Vagina (tissue), 2 donors: ENCODE data around the gene ATP8B3. TPM values are rescaled to one million over a fixed set of nuclear protein-coding genes. Genes with fewer than 3 reads are reported as not detected.

ENCODE experiments used
- DNase-seq, 2 donors: peaks; one replicate each; pipeline ENCODE4 v3.0.0-alpha.2; 2017; ENCODE audit errors: extremely low spot score in 2 of 2
- H3K27ac ChIP-seq: fragments of 200-600 bp; sonication (generic); one replicate; pipeline ENCODE4 v1.5.1; 2019
- H3K27me3 ChIP-seq: fragments of 200-600 bp; sonication (generic); one replicate; pipeline ENCODE4 v1.5.1; 2019
- H3K36me3 ChIP-seq, 2 donors: fragments of 200-600 bp; sonication (generic); one replicate each; pipeline ENCODE4 v1.5.1; 2017 to 2019
- H3K4me1 ChIP-seq: fragments of 200-600 bp; sonication (generic); one replicate; pipeline ENCODE4 v1.5.1; 2019
- H3K4me3 ChIP-seq, 2 donors: fragments of 200-600 bp; sonication (generic); 1 replicate in 1 of 2; 2 replicates in 1 of 2; pipeline ENCODE4 v1.5.1; 2016 to 2019
- H3K9me3 ChIP-seq: fragments of 200-600 bp; sonication (generic); one replicate; pipeline ENCODE4 v1.5.1; 2019
- POLR2A ChIP-seq, 2 donors: fragments of 450-650 bp; IDR thresholded peaks; one replicate each; pipeline ENCODE4 v1.6.1; 2017; ENCODE audit warnings: antibody characterized with exemption in 2 of 2, mild to moderate bottlenecking in 2 of 2, moderate library complexity in 2 of 2
- POLR2AphosphoS5 ChIP-seq, 2 donors: sonication (generic); formaldehyde crosslinking; IDR thresholded peaks; one replicate each; pipeline ENCODE4 v1.9.0; 2017; ENCODE audit warnings: antibody characterized with exemption in 2 of 2, mild to moderate bottlenecking in 2 of 2, low read depth in 1 of 2; ENCODE audit not compliant: insufficient read depth in 1 of 2
- intact Hi-C: fragments of 100-400 bp; cut with DNase I; formaldehyde crosslinking; loops from one replicate; pipeline ENCODE4 v1.15.1; 2023
- total RNA-seq: library from RNA; depleted of rRNA; stranded (reverse); fragments of >200 nt; gene quantifications from one replicate; pipeline ENCODE4 v1.2.3, GENCODE V29; 2016
- TF ChIP-seq, protein P1 (sequence below), 3 experiments: fragments of 450-650 bp in 2 of 3; fragments of 200-600 bp in 1 of 3; sonication (generic) in 1 of 3; IDR thresholded peaks; one replicate each; pipeline ENCODE4 v1.5.1; 2017 to 2019; ENCODE audit warnings: antibody characterized with exemption in 3 of 3, mild to moderate bottlenecking in 2 of 3, moderate library complexity in 2 of 3

Gene ATP8B3
- total RNA-seq, 1 donor from 2014 or later, result 3.2 TPM

DNA sequence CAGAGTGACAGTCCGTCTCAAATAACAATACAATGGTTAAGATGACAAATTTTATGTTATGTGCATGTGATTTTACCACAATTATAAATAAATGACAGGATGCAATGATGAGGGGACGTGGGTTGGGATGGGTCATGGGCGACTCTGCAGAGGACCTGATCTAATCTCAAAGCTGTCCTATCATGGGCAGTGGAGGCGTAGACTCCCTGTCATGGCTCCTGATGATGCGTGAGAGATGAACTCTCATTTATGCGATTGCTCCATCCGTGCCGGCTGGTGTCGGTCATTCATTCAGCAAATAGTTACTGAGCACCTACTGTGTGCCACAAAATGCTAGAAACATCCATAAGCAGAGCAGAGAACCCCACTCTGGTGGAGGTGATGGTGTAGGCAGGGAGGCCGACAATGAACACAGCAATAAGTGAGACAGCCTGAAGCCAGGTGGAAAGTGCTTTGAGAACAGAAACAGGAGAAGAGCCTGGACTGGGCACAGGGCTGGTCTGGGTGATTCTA, 37.9 kb upstream of the ATP8B3 start:
- Histone ChIP-seq H3K27me3 (no peaks in the 10 kb centered on the region), H3K36me3 (no peaks in the 10 kb centered on the region), H3K4me3 (no peak overlapping the region), H3K4me1 (peaks cover 63% of the 10 kb centered on the region), H3K9me3 (no peaks in the 10 kb centered on the region), H3K27ac (no peak overlapping the region)
- TF ChIP-seq POLR2AphosphoS5 (IDR thresholded peaks at IDR 0.05; ENCODE audit: insufficient read depth in 1 of 2, low read depth in 1 of 2) (no peak), POLR2A (IDR thresholded peaks at IDR 0.05) (no peak)
- TF ChIP-seq, protein P1, sequence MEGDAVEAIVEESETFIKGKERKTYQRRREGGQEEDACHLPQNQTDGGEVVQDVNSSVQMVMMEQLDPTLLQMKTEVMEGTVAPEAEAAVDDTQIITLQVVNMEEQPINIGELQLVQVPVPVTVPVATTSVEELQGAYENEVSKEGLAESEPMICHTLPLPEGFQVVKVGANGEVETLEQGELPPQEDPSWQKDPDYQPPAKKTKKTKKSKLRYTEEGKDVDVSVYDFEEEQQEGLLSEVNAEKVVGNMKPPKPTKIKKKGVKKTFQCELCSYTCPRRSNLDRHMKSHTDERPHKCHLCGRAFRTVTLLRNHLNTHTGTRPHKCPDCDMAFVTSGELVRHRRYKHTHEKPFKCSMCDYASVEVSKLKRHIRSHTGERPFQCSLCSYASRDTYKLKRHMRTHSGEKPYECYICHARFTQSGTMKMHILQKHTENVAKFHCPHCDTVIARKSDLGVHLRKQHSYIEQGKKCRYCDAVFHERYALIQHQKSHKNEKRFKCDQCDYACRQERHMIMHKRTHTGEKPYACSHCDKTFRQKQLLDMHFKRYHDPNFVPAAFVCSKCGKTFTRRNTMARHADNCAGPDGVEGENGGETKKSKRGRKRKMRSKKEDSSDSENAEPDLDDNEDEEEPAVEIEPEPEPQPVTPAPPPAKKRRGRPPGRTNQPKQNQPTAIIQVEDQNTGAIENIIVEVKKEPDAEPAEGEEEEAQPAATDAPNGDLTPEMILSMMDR (IDR thresholded peaks at IDR 0.05), result no peak
- intact Hi-C loops, result no loop called here
- DNase-seq, result no peak

DNA sequence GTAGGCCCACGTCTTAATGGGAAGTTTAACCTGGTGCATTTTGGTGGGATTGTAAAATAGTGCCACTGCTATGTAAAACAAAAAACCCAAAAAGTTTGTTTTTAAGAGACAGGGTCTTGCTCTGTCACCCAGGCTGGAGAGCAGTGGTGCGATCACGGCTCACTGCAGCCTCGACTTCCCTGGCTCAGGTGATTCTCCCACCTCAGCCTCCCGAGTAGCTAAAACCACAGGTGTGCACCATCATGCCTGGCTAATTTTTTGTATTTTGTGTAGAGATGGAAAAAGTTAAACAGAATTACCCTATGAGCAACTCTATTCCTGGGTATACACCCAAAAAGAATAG, 37.0 kb upstream of the ATP8B3 start:
- no peak overlapping the region for H3K27ac ChIP-seq
- intact Hi-C loops, result no loop called here
- no peak overlapping the region for H3K4me3 ChIP-seq
- H3K9me3 ChIP-seq, result no peaks in the 10 kb centered on the region
- TF ChIP-seq, protein P1 (IDR thresholded peaks at IDR 0.05), result no peak
- TF ChIP-seq POLR2A (IDR thresholded peaks at IDR 0.05), result no peak
- TF ChIP-seq POLR2AphosphoS5 (IDR thresholded peaks at IDR 0.05; ENCODE audit: insufficient read depth in 1 of 2, low read depth in 1 of 2), result no peak
- H3K4me1 ChIP-seq, result peaks cover 63% of the 10 kb centered on the region
- H3K27me3 ChIP-seq, result no peaks in the 10 kb centered on the region
- H3K36me3 ChIP-seq, result no peaks in the 10 kb centered on the region
- DNase-seq, result no peak

DNA sequence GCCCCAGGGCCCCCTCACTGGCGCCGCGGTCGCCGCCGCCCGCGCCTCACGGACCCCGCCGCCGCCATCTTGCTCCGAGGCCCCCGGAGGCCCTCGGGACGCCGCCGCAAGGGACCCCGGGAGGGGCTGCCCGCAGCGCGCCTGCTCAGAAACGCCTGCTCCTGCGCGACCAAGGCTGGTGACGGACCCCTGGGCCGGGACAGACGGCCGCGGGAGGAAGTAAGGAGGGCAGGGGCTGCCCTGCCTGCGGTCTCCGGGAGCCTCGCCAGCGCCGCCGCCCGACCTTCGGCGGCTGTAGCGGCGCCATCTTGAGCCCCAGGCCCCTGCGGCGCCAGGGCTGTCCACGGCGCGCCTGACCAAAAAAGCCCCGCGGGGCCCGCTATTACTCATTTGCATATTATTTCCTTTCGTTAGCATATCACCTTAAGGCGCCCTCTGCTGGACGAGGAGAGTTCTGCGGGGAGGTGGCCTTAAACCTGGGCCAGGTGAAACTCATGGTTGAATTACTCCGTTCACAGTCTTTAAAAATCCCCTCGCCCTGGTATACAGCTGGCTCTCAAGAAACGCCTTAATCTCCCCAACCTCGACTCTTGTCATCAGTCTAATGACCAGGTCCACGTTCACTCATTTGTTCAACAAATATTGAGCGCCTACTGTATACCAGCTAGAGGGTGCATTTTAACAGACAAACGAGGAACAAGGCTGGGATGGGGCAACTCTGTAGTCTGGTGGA, 36.5 kb upstream of the ATP8B3 start, which contains the start of gene REXO1:
TSS of gene REXO1 (minus strand) at position 85 of the 733 bp plus-strand sequence. CDS start 125 bp downstream, outside the sequence.
- no peaks in the 10 kb centered on the region for H3K9me3 ChIP-seq
- H3K4me3 ChIP-seq, result peak within 1 kb of the TSS; percentile 88 to 97
- no peaks in the 10 kb centered on the region for H3K27me3 ChIP-seq
- intact Hi-C loops, result no loop called here
- peak within 1 kb of the TSS; percentile 98 for H3K27ac ChIP-seq
- H3K36me3 ChIP-seq, result no peaks in the 10 kb centered on the region
- TF ChIP-seq POLR2AphosphoS5 (IDR thresholded peaks at IDR 0.05; ENCODE audit: insufficient read depth in 1 of 2, low read depth in 1 of 2) (peak; percentile 66 to 67), POLR2A (IDR thresholded peaks at IDR 0.05) (peak in 1 of 2 donors; percentile 54)
- TF ChIP-seq, protein P1 (IDR thresholded peaks at IDR 0.05), result peak; percentile 73 to 92 (median 83)
- H3K4me1 ChIP-seq, result peaks cover 63% of the 10 kb centered on the region
- no peak for DNase-seq

DNA sequence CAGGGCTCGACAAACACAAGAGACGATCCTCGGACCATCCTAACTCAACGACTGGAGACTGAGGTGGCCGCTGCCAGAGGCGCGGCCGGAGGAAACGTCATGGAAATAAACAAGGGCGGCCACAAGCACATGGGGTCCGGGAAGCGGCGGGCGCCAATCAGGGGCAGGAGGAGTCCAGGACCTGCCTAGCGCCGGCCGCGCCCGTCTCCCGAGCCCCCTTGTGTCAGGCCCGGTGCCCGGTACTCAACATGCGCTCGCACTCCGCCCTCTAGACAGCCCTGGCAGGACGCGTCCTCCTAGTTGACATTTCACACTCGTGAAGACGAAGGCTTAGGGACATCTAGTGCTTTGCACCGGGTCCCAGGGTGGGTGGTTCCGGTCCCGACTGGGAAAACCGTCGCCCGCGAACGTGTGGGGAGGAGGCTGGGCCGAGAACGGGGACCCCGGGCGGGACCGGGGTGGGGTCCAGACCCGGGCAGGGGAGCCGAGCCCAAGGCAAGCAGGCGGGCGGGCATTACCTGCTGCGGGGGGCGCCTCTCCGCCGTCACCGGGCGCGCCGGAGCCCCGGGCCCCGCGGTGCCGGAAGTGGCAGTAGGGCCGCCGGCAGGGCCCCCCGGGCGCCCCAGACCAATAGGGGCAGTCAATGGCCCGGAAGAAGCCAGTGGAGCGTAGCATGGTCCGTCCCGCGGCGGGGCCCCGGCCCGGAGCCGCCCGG, 35.8 kb upstream of the ATP8B3 start:
- TF ChIP-seq POLR2A (IDR thresholded peaks at IDR 0.05) (no peak), POLR2AphosphoS5 (IDR thresholded peaks at IDR 0.05; ENCODE audit: insufficient read depth in 1 of 2, low read depth in 1 of 2) (no peak)
- TF ChIP-seq, protein P1 (IDR thresholded peaks at IDR 0.05), result no peak
- Histone ChIP-seq H3K4me3 (peak overlapping the region; percentile 88 to 97), H3K9me3 (no peaks in the 10 kb centered on the region), H3K36me3 (no peaks in the 10 kb centered on the region), H3K27ac (peak overlapping the region; percentile 98), H3K27me3 (no peaks in the 10 kb centered on the region), H3K4me1 (peaks cover 63% of the 10 kb centered on the region)
- intact Hi-C loops, result no loop called here
- no peak for DNase-seq
